ENCODE data around the gene OGFOD3.
"Not testable (repeated sequence)": the region's sequence is repeated elsewhere in the genome, so short reads cannot be mapped to it uniquely, and the experiment has no call there.

- not testable (repeated sequence) for TF ChIP-seq CTCF (conservative IDR thresholded peaks at IDR 0.05); EZH2 (IDR thresholded peaks at IDR 0.05; ENCODE audit: low read depth)
Measured at GRCh38 chr17:82359451-82360074, 58.8 kb downstream of the OGFOD3 start.

Data from PC-9 (cell line).